ENCODE results near the gene CCDC157. TPM values are rescaled to one million over a fixed set of nuclear protein-coding genes. Genes with fewer than 3 reads are reported as not detected.

CCDC157 gene
- polyA plus RNA-seq, 1 of the 3 experiments (the other 2 are of a cell fraction): 5.8 TPM

DNA sequence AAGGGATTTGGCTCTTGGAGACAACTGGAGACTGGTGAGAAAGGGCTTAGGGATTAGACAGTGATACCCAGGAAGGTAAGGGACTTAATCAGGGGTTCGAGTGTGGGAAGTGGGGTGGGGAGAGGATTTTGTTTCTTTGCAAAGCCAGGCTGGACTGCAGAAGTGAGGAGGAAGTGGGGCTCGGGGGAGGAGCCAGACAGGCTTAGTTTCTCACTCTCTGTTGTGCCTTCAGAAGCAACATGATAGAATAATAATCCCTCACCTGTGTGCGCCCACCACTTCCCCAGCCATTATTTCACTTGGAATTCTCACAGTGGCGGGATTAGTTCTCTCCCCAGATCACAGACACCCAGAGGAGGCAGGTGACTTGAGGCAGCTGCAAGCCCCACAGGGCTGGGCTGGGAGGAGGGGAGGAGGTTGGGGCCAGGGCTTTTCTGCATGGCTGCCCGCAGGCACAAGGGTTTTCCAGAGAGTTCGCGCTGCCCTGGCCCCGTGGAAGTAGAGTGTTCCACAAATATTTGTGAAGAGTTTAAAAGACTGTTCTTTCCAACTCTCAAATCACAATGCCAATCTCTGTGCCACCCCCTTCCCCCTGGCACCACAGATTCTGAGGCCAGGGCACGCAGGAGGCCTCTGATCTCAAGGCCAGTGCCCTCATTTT is 36.0 kb downstream of the CCDC157 start:
- Histone ChIP-seq H4K20me1 (ENCODE audit: insufficient read depth) (no peaks in the 10 kb centered on the region), H3K9me2 (no peaks in the 10 kb centered on the region), H3K9me3 (no peaks in the 10 kb centered on the region), H3F3A (replicated peaks; ENCODE audit: insufficient read depth) (no peaks in the 10 kb centered on the region), H3K9ac (no peak overlapping the region), H3K4me2 (no peak overlapping the region), H3K4me1 (ENCODE audit: control insufficient read depth in 1 of 2, insufficient read depth in 2 of 2, low read depth in 1 of 2, low read length in 1 of 2) (peaks cover 0 to 8% of the 10 kb centered on the region in 2 experiments; a peak in 2 of 4 replicates), H2AFZ (ENCODE audit: low read depth) (no peak overlapping the region), H3K79me2 (ENCODE audit: insufficient read depth) (peaks cover 14% of the 10 kb centered on the region), H3K27ac (ENCODE audit: low read depth in 2 of 2, low read length in 1 of 2) (no peak overlapping the region), H3K4me3 (ENCODE audit: low read depth in 2 of 2, low read length in 1 of 2) (no peak overlapping the region), H3K36me3 (replicated peaks in 1 of 2; ENCODE audit: control insufficient read depth in 1 of 2, insufficient read depth in 2 of 2, low read length in 1 of 2) (no peaks in the 10 kb centered on the region), H3K27me3 (ENCODE audit: insufficient read depth) (no peaks in the 10 kb centered on the region)
- ChIA-PET POLR2A (interaction anchor here (0.6 kb wide), 1 partner anchor 184 kb away, joined by 3 read pairs; no protein-coding TSS in a partner anchor), CTCF (interaction anchor here (0.6 to 15.4 kb wide), 5 partner anchors 21 to 104 kb away, joined by 3 to 228 read pairs (median 14); partner anchors contain the start of gene CASTOR1)
- 88% methylated on average over 8 of the region's 9 CpGs for WGBS (ENCODE audit: low lambda C conversion rate)
- DNase-seq: no peak
- TF ChIP-seq, protein P1, sequence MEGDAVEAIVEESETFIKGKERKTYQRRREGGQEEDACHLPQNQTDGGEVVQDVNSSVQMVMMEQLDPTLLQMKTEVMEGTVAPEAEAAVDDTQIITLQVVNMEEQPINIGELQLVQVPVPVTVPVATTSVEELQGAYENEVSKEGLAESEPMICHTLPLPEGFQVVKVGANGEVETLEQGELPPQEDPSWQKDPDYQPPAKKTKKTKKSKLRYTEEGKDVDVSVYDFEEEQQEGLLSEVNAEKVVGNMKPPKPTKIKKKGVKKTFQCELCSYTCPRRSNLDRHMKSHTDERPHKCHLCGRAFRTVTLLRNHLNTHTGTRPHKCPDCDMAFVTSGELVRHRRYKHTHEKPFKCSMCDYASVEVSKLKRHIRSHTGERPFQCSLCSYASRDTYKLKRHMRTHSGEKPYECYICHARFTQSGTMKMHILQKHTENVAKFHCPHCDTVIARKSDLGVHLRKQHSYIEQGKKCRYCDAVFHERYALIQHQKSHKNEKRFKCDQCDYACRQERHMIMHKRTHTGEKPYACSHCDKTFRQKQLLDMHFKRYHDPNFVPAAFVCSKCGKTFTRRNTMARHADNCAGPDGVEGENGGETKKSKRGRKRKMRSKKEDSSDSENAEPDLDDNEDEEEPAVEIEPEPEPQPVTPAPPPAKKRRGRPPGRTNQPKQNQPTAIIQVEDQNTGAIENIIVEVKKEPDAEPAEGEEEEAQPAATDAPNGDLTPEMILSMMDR (IDR thresholded peaks at IDR 0.05): no peak
- TF ChIP-seq, protein P2, sequence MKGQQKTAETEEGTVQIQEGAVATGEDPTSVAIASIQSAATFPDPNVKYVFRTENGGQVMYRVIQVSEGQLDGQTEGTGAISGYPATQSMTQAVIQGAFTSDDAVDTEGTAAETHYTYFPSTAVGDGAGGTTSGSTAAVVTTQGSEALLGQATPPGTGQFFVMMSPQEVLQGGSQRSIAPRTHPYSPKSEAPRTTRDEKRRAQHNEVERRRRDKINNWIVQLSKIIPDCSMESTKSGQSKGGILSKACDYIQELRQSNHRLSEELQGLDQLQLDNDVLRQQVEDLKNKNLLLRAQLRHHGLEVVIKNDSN (IDR thresholded peaks at IDR 0.05; ENCODE audit: borderline replicate concordance, low read depth): no peak
- TF ChIP-seq GABPA (IDR thresholded peaks at IDR 0.05; ENCODE audit: low read depth): no peak
- TF ChIP-seq TAF1 (IDR thresholded peaks at IDR 0.05; ENCODE audit: borderline replicate concordance, low read depth, low read length): no peak
- TF ChIP-seq, protein P3, sequence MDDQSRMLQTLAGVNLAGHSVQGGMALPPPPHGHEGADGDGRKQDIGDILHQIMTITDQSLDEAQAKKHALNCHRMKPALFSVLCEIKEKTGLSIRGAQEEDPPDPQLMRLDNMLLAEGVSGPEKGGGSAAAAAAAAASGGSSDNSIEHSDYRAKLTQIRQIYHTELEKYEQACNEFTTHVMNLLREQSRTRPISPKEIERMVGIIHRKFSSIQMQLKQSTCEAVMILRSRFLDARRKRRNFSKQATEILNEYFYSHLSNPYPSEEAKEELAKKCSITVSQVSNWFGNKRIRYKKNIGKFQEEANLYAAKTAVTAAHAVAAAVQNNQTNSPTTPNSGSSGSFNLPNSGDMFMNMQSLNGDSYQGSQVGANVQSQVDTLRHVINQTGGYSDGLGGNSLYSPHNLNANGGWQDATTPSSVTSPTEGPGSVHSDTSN (IDR thresholded peaks at IDR 0.05): no peak
- TF ChIP-seq, protein P4, sequence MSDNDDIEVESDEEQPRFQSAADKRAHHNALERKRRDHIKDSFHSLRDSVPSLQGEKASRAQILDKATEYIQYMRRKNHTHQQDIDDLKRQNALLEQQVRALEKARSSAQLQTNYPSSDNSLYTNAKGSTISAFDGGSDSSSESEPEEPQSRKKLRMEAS (IDR thresholded peaks at IDR 0.05; ENCODE audit: low read depth): no peak
- no peak for TF ChIP-seq JUND (IDR thresholded peaks at IDR 0.05)
- no peak for TF ChIP-seq MEF2A (IDR thresholded peaks at IDR 0.05; ENCODE audit: borderline replicate concordance, low read depth)
- no peak for TF ChIP-seq RXRA (IDR thresholded peaks at IDR 0.05; ENCODE audit: borderline replicate concordance, low read depth)
- TF ChIP-seq GATA2 (CRISPR knock-in tag; IDR thresholded peaks at IDR 0.05): no peak
- no peak for TF ChIP-seq FOXM1 (IDR thresholded peaks at IDR 0.05; ENCODE audit: low read depth)
- TF ChIP-seq EP300 (IDR thresholded peaks at IDR 0.05; ENCODE audit: borderline replicate concordance in 1 of 2, low read depth in 1 of 2, low read length in 1 of 2): no peak
- TF ChIP-seq YY1 (IDR thresholded peaks at IDR 0.05; ENCODE audit: low read depth): no peak
- TF ChIP-seq FOSL2 (IDR thresholded peaks at IDR 0.05; ENCODE audit: borderline replicate concordance, low read depth): no peak
- TF ChIP-seq, protein P5, sequence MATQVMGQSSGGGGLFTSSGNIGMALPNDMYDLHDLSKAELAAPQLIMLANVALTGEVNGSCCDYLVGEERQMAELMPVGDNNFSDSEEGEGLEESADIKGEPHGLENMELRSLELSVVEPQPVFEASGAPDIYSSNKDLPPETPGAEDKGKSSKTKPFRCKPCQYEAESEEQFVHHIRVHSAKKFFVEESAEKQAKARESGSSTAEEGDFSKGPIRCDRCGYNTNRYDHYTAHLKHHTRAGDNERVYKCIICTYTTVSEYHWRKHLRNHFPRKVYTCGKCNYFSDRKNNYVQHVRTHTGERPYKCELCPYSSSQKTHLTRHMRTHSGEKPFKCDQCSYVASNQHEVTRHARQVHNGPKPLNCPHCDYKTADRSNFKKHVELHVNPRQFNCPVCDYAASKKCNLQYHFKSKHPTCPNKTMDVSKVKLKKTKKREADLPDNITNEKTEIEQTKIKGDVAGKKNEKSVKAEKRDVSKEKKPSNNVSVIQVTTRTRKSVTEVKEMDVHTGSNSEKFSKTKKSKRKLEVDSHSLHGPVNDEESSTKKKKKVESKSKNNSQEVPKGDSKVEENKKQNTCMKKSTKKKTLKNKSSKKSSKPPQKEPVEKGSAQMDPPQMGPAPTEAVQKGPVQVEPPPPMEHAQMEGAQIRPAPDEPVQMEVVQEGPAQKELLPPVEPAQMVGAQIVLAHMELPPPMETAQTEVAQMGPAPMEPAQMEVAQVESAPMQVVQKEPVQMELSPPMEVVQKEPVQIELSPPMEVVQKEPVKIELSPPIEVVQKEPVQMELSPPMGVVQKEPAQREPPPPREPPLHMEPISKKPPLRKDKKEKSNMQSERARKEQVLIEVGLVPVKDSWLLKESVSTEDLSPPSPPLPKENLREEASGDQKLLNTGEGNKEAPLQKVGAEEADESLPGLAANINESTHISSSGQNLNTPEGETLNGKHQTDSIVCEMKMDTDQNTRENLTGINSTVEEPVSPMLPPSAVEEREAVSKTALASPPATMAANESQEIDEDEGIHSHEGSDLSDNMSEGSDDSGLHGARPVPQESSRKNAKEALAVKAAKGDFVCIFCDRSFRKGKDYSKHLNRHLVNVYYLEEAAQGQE (IDR thresholded peaks at IDR 0.05; ENCODE audit: low read depth, low read length): no peak
- TF ChIP-seq FOXJ3 (CRISPR knock-in tag; IDR thresholded peaks at IDR 0.05): no peak
